HG02642 (cell line): ENCODE measurements around the gene MAN1C1.
"Not testable (repeated sequence)": the region's sequence is repeated elsewhere in the genome, so short reads cannot be mapped to it uniquely, and the experiment has no call there.

Source experiments
- ATAC-seq: cut with Tn5 transposase; IDR thresholded peaks from one replicate; pipeline ENCODE4 v1.9.1; 2021; ENCODE audit warnings: mild to moderate bottlenecking; ENCODE audit not compliant: unreplicated experiment, poor library complexity

MAN1C1 gene

DNA sequence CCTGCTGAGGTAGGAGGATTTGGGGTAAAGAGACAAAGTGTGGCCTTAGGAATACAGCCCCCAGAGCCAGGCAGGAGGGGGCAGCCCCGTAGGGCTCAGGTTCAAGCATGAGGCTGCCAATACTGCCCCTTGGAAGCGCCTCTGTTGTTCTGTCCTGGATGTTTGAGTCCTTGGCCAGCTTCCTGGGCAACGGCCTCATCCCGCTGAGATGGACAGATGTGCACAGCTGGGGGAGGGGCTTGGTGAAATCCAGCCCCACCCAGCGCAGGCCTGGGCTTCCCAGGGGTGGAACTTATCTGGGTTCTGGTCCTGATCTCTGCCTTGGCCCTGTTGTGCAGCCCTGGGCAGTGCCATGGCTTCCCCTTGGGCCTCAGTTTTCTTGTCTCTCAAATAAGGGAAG is 34.8 kb upstream of the MAN1C1 start:
- ATAC-seq = no peak

DNA sequence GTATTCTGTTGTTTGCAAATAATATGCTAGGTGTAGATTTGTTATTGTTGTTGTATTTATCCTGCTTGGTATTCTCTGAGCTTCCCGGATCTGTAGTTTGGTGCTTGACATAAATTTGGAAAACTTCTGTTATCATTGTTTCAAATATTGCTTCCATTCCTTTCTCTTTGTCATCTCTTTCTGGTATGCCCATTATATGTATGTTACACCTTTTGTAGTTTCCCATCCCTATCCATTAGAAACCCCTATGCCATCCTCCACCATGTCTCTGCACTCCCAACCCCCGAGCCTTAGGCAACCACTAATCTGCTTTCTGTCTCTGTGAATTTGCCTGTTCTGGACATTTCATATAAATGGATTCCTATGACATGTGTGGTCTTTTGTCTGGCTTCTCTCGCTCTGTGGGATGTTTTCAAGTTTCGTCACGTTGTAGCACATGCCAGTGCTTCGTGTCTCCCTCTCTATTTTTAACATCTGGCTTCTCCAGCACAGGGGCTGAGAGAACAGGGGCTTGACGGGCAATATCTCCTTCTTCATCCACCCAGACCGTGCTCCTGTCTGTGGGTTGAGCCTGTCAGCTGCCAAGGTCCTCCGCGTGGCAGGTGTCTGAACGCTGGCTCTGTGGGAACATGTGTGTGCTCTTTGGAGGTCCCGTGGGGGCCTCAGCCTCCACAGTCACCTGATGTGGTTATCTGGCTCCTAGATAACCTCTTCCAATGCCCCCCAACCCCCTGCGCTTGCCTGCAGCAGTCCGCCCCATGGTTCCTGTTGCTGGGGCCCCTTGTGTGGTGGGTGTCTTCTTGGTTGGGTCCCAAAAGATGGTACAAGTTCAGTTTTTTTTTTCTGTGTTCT is 32.8 kb upstream of the MAN1C1 start:
- ATAC-seq = no peak

DNA sequence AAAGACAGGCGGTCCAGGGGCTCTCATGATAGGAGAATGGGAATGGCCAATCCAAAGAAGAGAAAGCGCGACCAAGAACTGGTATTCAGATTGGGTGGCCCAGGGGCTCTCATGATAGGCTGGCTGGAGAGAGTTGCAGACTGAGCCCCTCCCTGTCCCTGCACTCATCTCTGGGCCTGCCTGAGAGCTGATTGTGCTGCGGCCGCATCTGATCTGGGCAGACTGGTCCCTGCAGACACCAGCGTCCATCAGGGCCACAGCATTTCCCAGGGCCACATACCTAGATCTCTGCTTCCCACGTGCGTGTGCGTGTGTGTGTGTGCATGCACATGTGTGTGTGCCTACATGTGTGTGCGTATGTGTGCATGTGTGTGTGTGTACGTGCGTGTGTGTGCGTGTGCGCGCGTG is 30.4 kb upstream of the MAN1C1 start:
- no peak for ATAC-seq

DNA sequence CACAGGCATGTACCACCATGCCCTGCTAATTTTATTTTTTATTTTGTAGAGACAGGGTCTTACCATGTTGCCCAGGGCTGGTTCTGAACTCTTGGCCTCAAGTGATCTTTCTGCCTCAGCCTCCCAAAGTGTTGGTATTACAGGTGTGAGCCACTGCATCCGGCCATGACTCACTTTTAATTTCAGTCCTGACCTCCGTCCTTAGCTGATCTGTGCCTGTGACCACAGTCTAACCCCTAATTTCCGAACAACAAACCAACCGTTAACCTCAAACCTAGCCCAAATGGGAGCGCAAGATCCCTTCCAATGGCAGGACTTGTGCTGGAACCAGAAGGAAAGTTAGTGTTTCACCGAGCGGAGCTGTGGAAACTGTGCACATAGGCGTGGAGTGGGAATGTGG is 29.3 kb upstream of the MAN1C1 start:
- ATAC-seq = no peak

DNA sequence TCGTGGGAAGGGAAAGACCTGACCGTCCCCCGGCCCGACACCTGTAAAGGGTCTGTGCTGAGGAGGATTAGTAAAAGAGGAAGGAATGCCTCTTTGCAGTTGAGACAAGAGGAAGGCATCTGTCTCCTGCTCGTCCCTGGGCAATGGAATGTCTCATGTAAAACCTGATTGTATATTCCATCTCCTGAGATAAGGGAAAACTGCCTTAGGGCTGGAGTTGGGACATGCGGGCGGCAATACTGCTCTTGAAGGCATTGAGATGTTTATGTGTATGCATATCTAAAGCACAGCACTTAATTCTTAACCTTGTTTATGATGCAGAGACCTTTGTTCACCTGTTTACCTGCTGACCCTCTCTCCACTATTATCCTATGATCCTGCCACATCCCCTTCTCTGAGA is 28.4 kb upstream of the MAN1C1 start:
- ATAC-seq = not testable (repeated sequence)

DNA sequence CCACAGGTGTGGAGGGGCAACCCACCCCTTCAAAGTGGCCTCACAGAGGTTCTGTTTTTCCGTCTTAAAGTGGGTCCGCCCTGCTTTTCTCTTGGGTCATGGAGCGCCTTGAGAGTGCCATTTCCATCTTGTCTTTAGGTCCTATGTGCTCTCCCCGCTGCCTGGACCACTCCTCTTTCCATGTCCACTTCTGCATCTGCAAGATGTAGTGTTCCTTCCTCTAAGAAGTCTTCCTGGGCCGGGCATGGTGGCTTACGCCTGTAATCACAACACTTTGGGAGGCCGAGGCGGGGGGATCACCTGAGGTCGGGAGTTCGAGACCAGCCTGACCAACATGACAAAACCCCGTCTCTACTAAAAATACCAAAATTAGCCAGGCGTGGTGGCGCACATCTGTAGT is 27.8 kb upstream of the MAN1C1 start:
- ATAC-seq = not testable (repeated sequence)

DNA sequence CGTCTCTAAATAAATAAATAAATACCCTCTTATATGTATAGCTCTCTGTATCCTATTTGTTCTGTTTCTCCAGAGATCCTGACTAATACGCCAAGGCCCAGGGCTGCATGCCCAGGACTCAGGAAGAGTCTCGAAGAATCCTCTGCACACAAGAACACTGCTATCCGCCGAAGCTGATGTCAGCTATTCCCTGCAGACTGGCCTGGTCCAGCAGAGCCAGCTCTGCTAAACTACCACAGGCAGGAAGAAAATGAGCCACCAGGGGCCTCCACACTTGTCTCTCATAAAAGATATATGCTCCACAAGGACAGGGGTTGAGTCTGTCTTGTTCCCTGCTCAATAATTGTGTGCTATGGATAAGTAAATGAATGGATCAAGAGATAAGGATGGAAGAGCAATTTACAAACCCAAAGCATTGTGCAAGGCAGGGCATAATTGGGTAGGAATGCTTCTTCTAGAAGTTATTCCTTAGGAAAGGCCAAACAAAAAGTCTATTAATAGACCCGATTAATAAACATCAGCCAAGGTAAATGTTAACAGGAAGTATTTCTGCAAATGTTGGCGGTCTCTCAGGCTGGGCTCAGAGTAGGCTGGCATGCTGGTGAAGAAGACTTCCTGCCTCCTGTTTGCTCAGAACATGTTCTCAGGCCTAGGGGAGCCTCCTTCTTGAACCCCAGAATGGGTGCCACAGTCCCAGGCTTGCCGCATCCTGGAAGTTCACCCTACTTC is 26.3 kb upstream of the MAN1C1 start:
- no peak for ATAC-seq

DNA sequence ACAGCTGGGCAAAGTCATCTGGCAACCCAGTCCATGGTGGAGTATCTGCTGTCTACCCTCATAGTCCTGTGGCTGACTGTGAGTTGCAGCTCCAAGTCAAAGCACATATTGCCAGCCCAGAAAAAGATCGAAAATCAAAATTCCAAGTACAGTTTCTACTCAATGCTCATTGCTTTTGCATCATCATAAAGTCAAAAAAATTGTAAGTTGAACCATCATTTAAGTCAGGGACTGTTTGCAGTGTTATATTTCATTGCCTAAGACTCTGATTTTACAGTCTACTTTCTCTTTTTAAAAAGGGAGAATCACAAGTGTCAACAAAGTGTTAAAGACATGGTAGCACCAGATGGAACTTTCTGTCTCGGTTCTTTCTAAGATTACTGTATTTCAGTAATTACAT is 22.7 kb upstream of the MAN1C1 start:
- ATAC-seq = no peak

DNA sequence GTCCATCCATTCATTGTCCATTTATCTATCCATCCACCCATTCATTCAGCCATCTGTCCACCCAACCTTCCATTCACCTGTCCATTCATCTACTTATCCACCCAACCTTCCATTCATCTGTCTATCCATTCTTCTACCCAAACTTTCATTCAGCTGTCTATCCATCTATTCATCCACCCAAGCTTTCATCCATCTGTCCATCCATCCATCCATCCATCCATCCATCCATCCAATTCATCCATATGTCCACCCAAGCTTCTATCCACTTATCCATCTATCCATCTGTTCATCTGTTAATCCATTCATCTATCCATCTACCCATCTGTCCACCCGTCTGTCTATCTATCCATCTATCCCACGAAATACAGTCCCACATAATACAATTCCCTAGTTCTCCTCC is 21.6 kb upstream of the MAN1C1 start:
- no peak for ATAC-seq

DNA sequence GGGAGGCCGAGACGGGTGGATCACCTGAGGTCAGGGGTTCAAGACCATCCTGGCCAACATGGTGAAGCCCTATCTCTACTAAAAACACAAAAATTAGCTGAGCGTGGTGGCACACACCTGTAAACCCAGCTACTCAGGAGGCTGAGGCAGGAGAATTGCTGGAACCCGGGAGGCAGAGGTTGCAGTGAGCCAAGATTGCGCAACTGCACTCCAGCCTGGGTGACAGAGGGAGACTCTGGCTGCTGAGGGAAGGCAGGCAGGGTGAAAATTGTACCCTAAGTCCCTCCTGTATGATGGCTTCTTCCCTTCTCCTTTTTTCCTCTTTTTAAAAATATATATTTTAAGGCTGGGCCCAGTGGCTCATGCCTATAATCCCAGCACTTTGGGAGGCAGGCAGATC is 19.9 kb upstream of the MAN1C1 start:
- not testable (repeated sequence) for ATAC-seq

DNA sequence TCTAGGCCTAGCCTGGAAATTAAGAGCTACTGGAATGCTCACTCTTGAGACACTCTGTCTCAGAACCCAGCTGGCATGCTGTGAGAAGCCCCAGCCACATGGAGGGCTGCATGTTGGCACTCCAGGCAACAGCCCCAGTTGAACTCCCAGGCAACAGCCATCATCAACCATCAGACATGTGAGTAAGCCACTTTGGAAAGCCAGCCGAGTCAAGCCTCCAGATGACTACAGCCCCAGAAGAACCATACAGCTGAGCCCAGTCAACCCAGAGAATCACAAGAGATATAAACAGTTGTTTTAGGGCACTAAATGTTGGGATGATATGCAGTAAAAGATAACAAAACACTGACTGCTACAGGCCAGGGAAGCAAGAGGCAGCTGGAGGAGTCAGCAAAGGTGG is 17.7 kb upstream of the MAN1C1 start:
- ATAC-seq = no peak

DNA sequence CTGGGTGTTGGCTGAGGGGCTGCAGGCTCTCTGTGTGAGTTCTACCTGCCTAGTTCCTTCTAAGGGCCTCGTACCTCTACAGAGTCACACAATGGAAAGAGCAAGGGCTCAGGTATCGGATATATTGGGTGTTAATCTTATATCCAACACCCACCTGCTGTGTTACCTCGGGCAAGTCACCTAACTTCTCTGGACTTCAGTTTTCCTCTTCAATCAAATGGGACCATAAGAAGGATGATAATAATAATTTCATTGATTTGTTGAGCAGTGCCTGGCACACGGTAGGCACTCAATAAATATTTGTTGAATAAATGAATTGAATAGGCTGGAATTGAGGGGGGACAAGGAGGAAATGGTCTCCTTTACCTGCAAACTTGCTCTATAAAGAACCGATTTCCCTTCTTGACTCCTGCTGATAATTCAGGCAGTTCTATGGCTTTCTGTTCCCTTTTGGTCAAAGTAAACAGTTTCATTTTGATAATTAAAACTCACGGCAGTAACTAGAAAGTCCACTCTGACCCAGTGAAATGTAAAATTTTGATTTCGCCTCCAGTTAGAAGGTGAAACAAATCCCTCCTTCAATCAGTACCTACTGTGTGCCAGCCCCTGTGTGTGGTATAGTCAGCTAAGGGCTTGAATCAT is 16.5 kb upstream of the MAN1C1 start:
- no peak for ATAC-seq

DNA sequence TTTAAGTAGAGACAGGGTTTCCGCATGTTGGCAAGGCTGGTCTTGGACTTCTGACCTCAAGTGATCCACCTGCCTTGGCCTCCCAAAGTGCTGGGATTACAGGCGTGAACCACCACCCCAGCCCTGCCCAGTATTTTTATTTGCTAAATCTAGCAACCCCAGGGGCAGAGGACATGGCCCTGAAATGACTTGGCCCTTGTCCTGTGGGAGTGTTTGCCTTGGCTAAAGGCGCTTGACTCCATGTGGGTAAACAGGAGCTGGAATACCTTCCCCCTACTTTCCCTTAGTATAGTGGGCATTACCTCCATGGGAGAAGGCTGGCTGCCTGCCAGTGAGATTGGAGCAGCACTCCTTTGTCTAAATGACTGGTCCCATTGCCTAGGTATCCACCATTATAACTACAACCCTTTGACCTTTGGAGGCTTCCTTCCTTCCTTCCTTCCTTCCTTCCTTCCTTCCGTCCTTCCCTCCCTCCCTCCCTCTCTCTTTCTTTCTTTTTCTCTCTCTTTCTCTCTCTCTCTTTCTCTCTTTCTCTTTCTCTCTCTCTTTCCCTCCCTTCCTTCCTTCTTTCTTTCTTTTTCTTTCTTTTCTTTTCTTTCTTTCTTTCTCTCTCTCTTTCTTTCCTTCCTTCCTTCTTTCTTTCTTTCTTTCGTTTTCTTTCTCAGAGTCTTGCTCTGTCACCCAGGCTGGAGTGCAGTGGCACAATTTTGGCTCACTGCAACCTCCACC is 15.5 kb upstream of the MAN1C1 start:
- not testable (repeated sequence) for ATAC-seq

DNA sequence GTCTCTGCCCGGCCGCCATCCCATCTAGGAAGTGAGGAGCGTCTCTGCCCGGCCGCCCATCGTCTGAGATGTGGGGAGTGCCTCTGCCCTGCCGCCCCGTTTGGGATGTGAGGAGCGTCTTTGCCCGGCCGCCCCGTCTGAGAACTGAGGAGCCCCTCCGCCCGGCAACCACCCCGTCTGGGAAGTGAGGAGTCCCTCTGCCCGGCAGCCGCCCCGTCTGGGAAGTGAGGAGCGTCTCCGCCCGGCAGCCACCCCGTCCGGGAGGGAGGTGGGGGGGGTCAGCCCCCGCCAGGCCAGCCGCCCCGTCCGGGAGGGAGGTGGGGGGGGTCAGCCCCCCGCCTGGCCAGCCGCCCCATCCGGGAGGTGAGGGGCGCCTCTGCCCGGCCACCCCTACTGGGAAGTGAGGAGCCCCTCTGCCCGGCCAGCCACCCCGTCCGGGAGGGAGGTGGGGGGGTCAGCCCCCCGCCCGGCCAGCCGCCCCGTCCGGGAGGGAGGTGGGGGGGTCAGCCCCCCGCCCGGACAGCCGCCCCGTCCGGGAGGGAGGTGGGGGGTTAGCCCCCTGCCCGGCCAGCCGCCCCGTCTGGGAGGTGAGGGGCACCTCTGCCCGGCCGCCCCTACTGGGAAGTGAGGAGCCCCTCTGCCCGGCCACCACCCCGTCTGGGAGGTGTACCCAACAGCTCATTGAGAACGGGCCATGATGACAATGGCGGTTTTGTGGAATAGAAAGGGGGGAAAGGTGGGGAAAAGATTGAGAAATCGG is 12.6 kb upstream of the MAN1C1 start:
- not testable (repeated sequence) for ATAC-seq

DNA sequence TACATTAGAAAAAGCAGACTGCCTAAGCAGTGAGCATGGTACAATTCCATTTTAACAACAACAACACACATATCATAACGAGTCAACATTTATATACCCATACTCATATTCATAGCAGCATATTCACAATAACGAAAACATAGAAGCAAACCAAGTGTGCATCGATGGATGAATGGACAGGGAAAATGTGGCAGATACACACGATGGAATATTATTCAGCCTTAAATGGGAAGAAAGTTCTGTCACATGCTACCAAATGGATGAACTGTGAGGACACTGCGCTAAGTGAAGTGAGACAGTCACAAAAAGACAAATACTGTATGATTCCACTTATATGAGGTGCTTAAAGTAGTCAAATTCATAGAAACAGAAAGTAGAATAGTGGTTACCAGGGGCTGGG is 9.5 kb upstream of the MAN1C1 start:
- no peak for ATAC-seq

DNA sequence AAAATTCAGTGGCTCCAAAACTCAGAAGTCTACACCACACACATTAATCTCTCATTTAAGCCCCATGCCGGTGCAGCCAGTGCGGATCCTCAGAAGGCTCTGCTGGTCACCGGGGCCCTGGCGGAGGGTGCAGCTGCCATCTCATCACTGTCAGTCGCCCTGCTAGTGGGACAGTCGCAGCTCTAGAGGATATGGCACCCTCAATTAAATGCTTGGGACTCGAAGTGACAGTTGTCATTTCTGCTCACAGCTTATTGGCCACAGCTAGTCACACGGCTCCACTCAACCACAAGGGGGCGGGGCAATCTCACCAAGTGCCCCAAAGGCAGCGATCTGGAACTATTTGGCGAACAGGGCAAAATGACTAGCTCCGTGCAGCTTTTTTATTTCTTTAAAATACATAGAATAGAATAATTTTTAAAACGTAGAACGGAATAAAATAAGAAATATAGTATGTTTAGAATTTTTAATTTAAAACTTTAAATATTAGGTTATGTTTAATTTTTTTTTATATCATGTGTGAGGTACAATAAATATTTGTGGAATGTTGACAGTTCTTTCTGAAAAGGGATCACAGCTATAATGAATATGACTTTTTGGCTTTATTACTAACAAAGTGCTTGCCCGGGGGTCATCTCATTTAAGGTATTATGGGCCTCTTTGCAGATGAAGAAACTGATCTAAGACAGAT is 8.0 kb upstream of the MAN1C1 start:
- ATAC-seq = no peak

DNA sequence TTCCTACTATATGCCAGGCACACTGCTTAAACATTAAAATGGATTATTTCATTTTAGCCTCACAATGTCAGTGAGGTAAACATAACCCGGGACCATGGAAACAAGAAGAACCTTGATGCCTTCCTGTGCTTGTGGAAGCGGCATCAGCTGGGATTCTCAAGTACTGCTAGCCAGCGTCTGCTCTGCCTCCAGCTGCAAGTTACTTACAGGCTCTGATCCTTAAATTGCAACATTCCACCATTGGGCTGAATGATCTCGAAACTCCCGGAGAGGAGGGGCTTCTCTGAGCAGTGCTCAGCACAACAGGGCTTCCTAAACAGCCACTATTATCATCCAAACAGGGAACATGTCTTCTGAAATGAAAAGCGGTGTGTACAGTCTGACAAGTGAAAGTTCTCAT is 6.7 kb upstream of the MAN1C1 start:
- no peak for ATAC-seq

DNA sequence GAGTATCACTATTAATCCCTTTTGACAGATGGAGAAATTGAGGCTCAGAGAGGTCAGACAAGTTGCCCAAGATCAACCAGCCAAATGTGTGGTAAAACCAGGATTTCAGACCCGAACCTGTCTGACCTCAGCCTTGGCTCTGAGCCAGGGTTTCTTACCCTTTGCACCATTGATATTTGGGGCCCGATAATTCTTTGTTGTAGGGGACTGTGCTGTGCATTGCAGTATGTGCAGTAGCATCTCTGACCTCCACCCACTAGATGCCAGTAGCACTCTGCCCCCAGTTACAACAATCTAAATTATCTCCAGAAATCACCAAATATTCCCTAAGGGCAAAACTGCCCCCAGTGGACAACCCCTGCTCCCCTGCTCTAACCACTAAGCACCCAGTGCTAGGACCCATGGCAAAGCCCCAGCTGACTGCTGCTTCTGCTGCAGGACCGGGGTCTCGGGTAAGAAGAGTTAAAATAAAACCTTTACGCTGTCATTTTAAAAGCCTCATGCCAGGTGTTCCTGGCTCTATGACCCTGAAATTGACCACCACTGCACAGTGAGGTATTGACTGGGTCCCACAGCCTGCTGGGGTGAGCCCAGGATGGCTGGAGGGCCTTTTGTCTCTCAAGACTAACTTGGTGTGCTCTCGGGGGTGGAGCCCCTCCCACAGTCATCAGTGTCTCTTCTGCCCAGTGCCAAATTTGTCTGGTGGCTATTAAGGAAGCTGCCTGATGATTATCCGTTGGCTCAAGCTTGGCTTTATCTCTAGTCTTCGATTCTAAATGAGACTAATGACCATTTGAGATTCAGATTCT is 5.6 kb upstream of the MAN1C1 start:
- no peak for ATAC-seq

DNA sequence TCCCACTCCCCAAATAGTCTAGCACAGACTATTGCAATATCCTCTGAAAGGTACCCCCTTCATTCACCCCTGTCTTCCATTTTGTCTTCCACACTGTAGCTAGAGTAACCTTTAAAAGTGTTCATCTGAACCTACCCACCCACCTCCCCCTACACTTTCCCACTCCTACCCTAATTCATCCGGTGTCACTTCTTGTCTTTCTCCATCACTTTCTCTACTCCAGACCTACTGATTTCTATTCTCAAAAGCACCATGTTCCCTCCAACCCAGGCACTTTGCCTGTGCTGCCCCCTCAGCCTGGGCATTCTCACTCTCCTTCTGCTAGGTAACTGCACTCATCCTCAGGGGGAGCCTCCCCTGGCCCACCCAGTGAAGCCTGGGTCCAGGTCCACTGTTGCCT is 4.7 kb upstream of the MAN1C1 start:
- no peak for ATAC-seq
